HEK293T (cell line): Measurements from ENCODE around the gene NOB1.

Source experiments
- ARNT ChIP-seq: fragments of 450-650 bp; IDR thresholded peaks from 2 replicates; pipeline ENCODE4 v1.6.1; 2017; ENCODE audit warnings: mild to moderate bottlenecking
- BHLHE40 ChIP-seq: fragments of 450-650 bp; IDR thresholded peaks from 2 replicates; pipeline ENCODE4 v1.6.1; 2016; ENCODE audit warnings: mild to moderate bottlenecking, moderate library complexity, borderline replicate concordance
- ELF4 ChIP-seq: fragments of 450-650 bp; IDR thresholded peaks from 2 replicates; pipeline ENCODE4 v1.6.1; 2017; ENCODE audit warnings: antibody characterized with exemption
- FOXA1 ChIP-seq: fragments of 450-650 bp; IDR thresholded peaks from 2 replicates; pipeline ENCODE4 v1.6.1; 2016; ENCODE audit warnings: mild to moderate bottlenecking
- FOXK2 ChIP-seq: fragments of 450-650 bp; IDR thresholded peaks from 2 replicates; pipeline ENCODE4 v1.6.1; 2016; ENCODE audit warnings: mild to moderate bottlenecking
- FOXM1 ChIP-seq: fragments of 450-650 bp; IDR thresholded peaks from 2 replicates; pipeline ENCODE4 v1.6.1; 2017; ENCODE audit warnings: mild to moderate bottlenecking, borderline replicate concordance
- HDGF ChIP-seq: fragments of 450-650 bp; IDR thresholded peaks from 2 replicates; pipeline ENCODE4 v1.6.1; 2017; ENCODE audit warnings: antibody characterized with exemption, borderline replicate concordance
- LEF1 ChIP-seq: fragments of 450-650 bp; IDR thresholded peaks from 2 replicates; pipeline ENCODE4 v1.6.1; 2017; ENCODE audit warnings: mild to moderate bottlenecking, borderline replicate concordance
- PKNOX1 ChIP-seq: fragments of 450-650 bp; IDR thresholded peaks from 2 replicates; pipeline ENCODE4 v1.6.1; 2016
- SP1 ChIP-seq: fragments of 450-650 bp; IDR thresholded peaks from 2 replicates; pipeline ENCODE4 v1.6.1; 2017
- SUZ12 ChIP-seq: fragments of 450-650 bp; IDR thresholded peaks from 2 replicates; pipeline ENCODE4 v1.6.1; 2016; ENCODE audit warnings: mild to moderate bottlenecking
- TARDBP ChIP-seq: fragments of 450-650 bp; IDR thresholded peaks from 2 replicates; pipeline ENCODE4 v1.6.1; 2016

- no peak for TF ChIP-seq FOXM1
- TF ChIP-seq FOXK2: no peak
- no peak for TF ChIP-seq BHLHE40
- TF ChIP-seq TARDBP: no peak
- TF ChIP-seq LEF1: no peak
- no peak for TF ChIP-seq HDGF
- no peak for TF ChIP-seq FOXA1
- no peak for TF ChIP-seq SP1
- TF ChIP-seq SUZ12: no peak
- TF ChIP-seq ARNT: no peak
- no peak for TF ChIP-seq ELF4
- no peak for TF ChIP-seq PKNOX1
These were observed 620 bp downstream of the NOB1 start for GRCh38 chr16:69754143-69754468.
